Heart left ventricle (tissue), 16 donors: ENCODE data around the gene UBALD2. TPM values are rescaled to one million over a fixed set of nuclear protein-coding genes. Genes with fewer than 3 reads are reported as not detected.

Experiments
- ATAC-seq, 4 donors: fragments of 200-7000 bp; cut with Tn5 transposase; one replicate each; pipeline ENCODE4 v1.9.1; 2020 to 2022; ENCODE audit warnings: moderate library complexity in 4 of 4, mild to moderate bottlenecking in 3 of 4, moderate number of reproducible peaks in 1 of 4
- DNase-seq, 5 donors: peaks; one replicate each; pipeline ENCODE4 v3.0.0-alpha.2; 2020
- H3K27ac ChIP-seq, 12 donors: fragments of 200-600 bp; sonication (generic) in 4 of 12; one replicate each; pipeline versions ENCODE4 v1.5.0 to v1.8.0; 2016 to 2022; ENCODE audit warnings: mild to moderate bottlenecking in 2 of 12
- H3K27me3 ChIP-seq, 9 donors: fragments of 200-600 bp; sonication (generic) in 2 of 9; one replicate each; pipeline versions ENCODE4 v1.5.1 to v1.8.0; 2016 to 2022; ENCODE audit warnings: mild to moderate bottlenecking in 3 of 9
- H3K36me3 ChIP-seq, 9 donors: fragments of 200-600 bp; sonication (generic) in 2 of 9; one replicate each; pipeline versions ENCODE4 v1.5.0 to v1.8.0; 2018 to 2022; ENCODE audit warnings: mild to moderate bottlenecking in 2 of 9
- H3K4me1 ChIP-seq, 12 donors: fragments of 200-600 bp; sonication (generic) in 4 of 12; one replicate each; pipeline versions ENCODE4 v1.5.0 to v1.8.0; 2016 to 2022; ENCODE audit warnings: mild to moderate bottlenecking in 3 of 12
- H3K4me3 ChIP-seq, 12 donors: fragments of 200-600 bp; sonication (generic) in 4 of 12; one replicate each; pipeline versions ENCODE4 v1.5.0 to v1.8.0; 2017 to 2022; ENCODE audit warnings: mild to moderate bottlenecking in 9 of 12, moderate library complexity in 4 of 12
- H3K9me3 ChIP-seq, 12 donors: fragments of 200-600 bp; sonication (generic) in 4 of 12; one replicate each; pipeline versions ENCODE4 v1.5.0 to v1.8.0; 2016 to 2022; ENCODE audit warnings: mild to moderate bottlenecking in 1 of 12
- POLR2A ChIP-seq, 2 donors: fragments of 450-650 bp; IDR thresholded peaks; one replicate each; pipeline ENCODE4 v1.6.1; 2017; ENCODE audit warnings: antibody characterized with exemption in 2 of 2, mild to moderate bottlenecking in 2 of 2, moderate library complexity in 2 of 2
- WGBS, 4 donors: extraction: QIAGEN DNeasy Blood & Tissue Kit in 2 of 4; methylation state at CpG; one replicate each; pipeline versions ENCODE4 v1.1.5 to v1.1.7; 2013 to 2018; 5-methylcytosine and 5-hydroxymethylcytosine counted together
- intact Hi-C, 10 donors: fragments of 100-400 bp; cut with DNase I; formaldehyde crosslinking; loops; one replicate each; pipeline versions ENCODE4 v1.11.1 to v1.14.2; 2022
- polyA plus RNA-seq, 2 donors: library from polyadenylated mRNA; stranded (reverse); fragments of 200-250 nt; gene quantifications; one replicate each; pipeline ENCODE4 v1.2.3, GENCODE V29; 2013
- total RNA-seq, 9 donors: library from RNA; depleted of rRNA in 2 of 9; stranded (reverse); fragments of >200 nt in 2 of 9; fragmentation: NEBNext Ultra II Directional in 3 of 9; extraction: Animal tissue kit (Norgen Biotek cat#: 25700) in 3 of 9; gene quantifications; one replicate each; pipeline versions ENCODE4 v1.1.0 to v1.2.4, GENCODE V29; 2016 to 2023
- TF ChIP-seq, protein P1 (sequence below), 12 donors: fragments of 200-600 bp; sonication (generic) in 4 of 12; IDR thresholded peaks; one replicate each; pipeline versions ENCODE4 v1.5.0 to v1.8.0; 2018 to 2022; ENCODE audit warnings: antibody characterized with exemption in 12 of 12, mild to moderate bottlenecking in 5 of 12
- donor health status: ischemic (EF 13 %, LVEDD 7.1; RV severe dilation, severe dysfunction).
- donor health status: healthy with polysubstance abuse.
- donor health status: DM: no; HTN: yes; CAD: no.
- donor health status: DM: no; HTN: no; CAD: no.
- donor health status: ischemic (EF 25% LVEDD 6.9; RV normal size, moderate dysfunction).
- donor health status: ischemic (EF 25% LVEDD 5.7; RV mildly dilated, moderate dysfunction).
- donor health status: healthy.
- donor health status: DM: yes; HTN: yes; CAD: no.
- donor health status: ischemic (EF 35%, LVEDD 5.7; RV mildly dilated, moderate dysfunction).
- donor health status: nonischemic (EF 11% LVEDD 7.7; RV severe dilation, severe dysfunction).
- donor health status: DM: yes; HTN: yes; CAD: no.
- donor health status: PGD.
- donor health status: ischemic (EF 29% LVEDD 5.4; RV normal size, mild dysfunction).
- donor health status: nonischemic (EF 23%, LVEDD 6.1; RV moderate dilation, normal function).

Gene UBALD2
- total and polyA plus RNA-seq, 11 donors, result 8.5 to 49.8 (median 21.9) TPM

DNA sequence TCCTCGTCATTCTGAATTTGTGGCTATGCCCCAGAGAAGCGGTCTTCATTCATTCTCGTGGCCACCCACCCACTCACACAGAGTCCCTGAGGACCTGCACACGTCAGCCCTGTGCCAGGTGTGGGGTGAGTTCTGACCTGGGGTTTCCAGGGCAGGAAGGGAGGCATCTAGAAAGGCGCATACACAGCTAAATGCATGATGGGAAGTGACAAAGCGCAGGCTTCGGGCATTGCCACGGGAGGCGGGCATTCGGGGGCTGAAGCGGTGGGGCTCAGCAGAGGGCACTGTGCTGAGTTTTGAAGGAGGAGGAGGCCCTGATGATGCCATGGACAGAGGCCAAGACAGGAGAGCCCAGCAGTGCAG, 10.9 kb downstream of the UBALD2 start:
- intact Hi-C loops, result loop anchor here in 6 of 10 donors (5.0 to 10.0 kb wide), 6 partner anchors 91 to 371 kb away; partner anchors contain the start of gene MRPL38 (in 1 of the 6)
- H3K27ac ChIP-seq, result no peak overlapping the region

DNA sequence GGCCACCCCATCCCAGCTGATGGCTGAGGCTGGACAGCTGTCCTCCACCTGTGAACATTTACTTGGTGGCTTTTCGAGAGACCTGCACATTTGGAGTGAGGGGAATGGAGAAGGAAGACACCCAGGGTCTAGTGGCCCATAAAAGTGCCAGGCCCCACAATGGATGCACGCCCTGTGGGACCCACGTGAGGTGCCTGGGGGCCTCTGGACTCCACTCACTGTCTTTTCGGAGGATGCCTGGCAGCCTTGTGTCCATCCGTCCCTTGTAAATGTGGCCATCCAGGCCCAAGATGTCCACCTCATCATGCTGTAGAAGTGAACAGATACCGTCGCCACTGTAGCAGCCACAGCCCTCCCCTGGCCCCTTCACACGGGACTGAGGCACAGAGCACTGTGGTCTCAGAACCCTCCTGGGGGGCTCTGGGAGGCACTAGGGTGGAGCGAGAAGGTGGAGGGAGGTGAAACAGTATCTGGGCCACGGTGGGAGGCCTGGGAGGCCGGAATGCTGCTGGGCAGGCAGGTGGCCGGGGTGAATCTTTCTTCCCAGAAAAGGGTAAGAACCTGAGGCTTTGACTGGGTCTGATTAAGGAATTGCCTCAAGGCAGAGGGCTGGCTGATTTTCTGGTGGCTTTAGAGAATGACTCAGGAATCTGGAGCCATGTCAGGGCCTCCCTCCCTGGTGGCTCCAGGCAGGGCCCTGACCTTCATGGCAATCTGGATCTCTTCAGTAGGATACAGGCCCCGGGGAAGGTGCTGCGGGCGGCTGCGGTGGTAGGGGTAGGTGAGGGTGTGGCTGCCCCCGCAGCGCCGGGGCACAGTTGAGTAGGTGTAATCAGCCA, 11.5 kb downstream of the UBALD2 start:
- H3K27me3 ChIP-seq, result no peaks in the 10 kb centered on the region
- DNase-seq (no peak), ATAC-seq (no peak)
- peak overlapping the region in 1 of 12 donors; percentile 32 for H3K27ac ChIP-seq
- TF ChIP-seq, protein P1, sequence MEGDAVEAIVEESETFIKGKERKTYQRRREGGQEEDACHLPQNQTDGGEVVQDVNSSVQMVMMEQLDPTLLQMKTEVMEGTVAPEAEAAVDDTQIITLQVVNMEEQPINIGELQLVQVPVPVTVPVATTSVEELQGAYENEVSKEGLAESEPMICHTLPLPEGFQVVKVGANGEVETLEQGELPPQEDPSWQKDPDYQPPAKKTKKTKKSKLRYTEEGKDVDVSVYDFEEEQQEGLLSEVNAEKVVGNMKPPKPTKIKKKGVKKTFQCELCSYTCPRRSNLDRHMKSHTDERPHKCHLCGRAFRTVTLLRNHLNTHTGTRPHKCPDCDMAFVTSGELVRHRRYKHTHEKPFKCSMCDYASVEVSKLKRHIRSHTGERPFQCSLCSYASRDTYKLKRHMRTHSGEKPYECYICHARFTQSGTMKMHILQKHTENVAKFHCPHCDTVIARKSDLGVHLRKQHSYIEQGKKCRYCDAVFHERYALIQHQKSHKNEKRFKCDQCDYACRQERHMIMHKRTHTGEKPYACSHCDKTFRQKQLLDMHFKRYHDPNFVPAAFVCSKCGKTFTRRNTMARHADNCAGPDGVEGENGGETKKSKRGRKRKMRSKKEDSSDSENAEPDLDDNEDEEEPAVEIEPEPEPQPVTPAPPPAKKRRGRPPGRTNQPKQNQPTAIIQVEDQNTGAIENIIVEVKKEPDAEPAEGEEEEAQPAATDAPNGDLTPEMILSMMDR (IDR thresholded peaks at IDR 0.05), result no peak
- TF ChIP-seq POLR2A (IDR thresholded peaks at IDR 0.05), result no peak
- no peaks in the 10 kb centered on the region for H3K36me3 ChIP-seq
- no peak overlapping the region for H3K4me3 ChIP-seq
- WGBS, 4 donors, result 86 to 91% (median 90%) methylated on average over 17 to 19 of the region's 19 CpGs
- H3K9me3 ChIP-seq, result no peaks in the 10 kb centered on the region
- H3K4me1 ChIP-seq, result peaks cover 3 to 31% (median 16%) of the 10 kb centered on the region in 12 donors
- intact Hi-C loops, result loop anchor here in 6 of 10 donors (5.0 to 10.0 kb wide), 6 partner anchors 92 to 372 kb away; partner anchors contain the start of gene MRPL38 (in 1 of the 6)

More for the DNA sequence above, 10.9 kb downstream of the UBALD2 start:
- WGBS, 4 donors, result 90 to 97% (median 92%) methylated on average over 9 to 11 of the region's 11 CpGs
- TF ChIP-seq, protein P1 (IDR thresholded peaks at IDR 0.05), result no peak
- no peak for TF ChIP-seq POLR2A (IDR thresholded peaks at IDR 0.05)
- ATAC-seq (no peak), DNase-seq (no peak)
- H3K4me3 ChIP-seq, result no peak overlapping the region
- peaks cover 0 to 3% (median 0%) of the 10 kb centered on the region in 9 donors for H3K36me3 ChIP-seq
- H3K9me3 ChIP-seq, result no peaks in the 10 kb centered on the region
- peaks cover 3 to 36% (median 22%) of the 10 kb centered on the region in 12 donors for H3K4me1 ChIP-seq
- no peaks in the 10 kb centered on the region for H3K27me3 ChIP-seq

DNA sequence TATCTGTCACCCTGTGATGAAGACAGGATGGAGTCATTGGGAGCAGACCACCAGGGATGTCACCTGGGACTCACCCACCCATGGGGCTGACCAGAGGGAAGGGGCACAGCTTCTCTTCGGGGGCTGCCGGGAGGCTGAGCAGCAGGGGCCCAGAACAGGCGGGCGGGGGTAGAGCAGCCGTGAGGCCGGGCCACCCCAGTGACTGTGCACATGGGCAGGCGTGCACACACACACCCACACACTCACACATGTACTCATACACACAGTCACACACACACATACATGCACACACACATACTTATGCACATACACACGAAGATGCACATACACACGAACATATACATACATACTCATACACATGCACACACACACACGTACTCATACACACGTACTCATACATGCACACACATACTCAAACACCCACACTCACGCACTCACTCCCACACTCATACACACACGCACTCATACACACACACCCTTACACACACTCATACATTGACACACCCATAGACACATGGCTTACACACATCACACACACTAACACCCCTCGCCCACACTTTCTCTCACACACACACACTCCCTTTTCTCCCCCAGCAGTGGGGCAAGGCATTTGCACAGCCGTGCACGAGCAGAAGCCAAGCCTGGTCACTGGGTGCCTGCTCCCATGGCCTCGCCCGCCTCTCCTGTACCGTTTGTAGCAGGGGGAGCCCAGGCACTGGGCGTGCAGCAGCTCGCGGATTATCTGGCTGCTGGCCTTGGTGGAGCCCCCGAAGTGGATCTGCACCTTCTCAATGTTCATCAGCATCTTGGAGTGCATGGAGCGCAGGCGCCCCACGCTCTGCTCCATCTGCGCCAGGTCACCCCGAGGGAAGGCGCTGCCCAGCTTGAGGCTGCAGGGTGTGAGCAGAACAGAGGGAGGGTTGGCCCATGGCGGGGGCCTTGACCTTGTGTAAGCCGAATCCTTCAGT, 12.4 kb downstream of the UBALD2 start:
- ATAC-seq (no peak), DNase-seq (no peak)
- Histone ChIP-seq H3K9me3 (no peaks in the 10 kb centered on the region), H3K4me1 (peaks cover 0 to 26% (median 8%) of the 10 kb centered on the region in 12 donors), H3K27me3 (no peaks in the 10 kb centered on the region), H3K36me3 (no peaks in the 10 kb centered on the region), H3K4me3 (no peak overlapping the region), H3K27ac (no peak overlapping the region)
- TF ChIP-seq, protein P1 (IDR thresholded peaks at IDR 0.05), result no peak
- no peak for TF ChIP-seq POLR2A (IDR thresholded peaks at IDR 0.05)
- intact Hi-C loops, result loop anchor here in 7 of 10 donors (2.0 to 10.0 kb wide), 8 partner anchors 93 to 373 kb away; partner anchors contain the start of gene MRPL38 (in 1 of the 7)
- WGBS, 4 donors, result 88 to 95% (median 92%) methylated on average over 23 to 31 of the region's 31 CpGs
